PC-9 (cell line): Measurements from ENCODE around the gene KIAA2012.

Experiments
- CTCF ChIP-seq: fragments of 200-600 bp; sonication (generic); conservative IDR thresholded peaks from 2 replicates; pipeline ENCODE4 v1.6.1; 2017; ENCODE audit warnings: mixed run types, antibody characterized with exemption, mild to moderate bottlenecking, moderate library complexity
- EZH2 ChIP-seq: fragments of 200-600 bp; sonication (generic); IDR thresholded peaks from 2 replicates; pipeline ENCODE4 v1.8.0; 2017; ENCODE audit warnings: antibody characterized with exemption, low read depth

- TF ChIP-seq CTCF (no peak), EZH2 (no peak)
These were observed 39.5 kb upstream of the KIAA2012 start, which contains the start of gene FZD7 for GRCh38 chr2:202033317-202034248.
